ENCODE results near the gene GPR78. TPM values are rescaled to one million over a fixed set of nuclear protein-coding genes. Genes with fewer than 3 reads are reported as not detected.
"Not testable (repeated sequence)": the region's sequence is repeated elsewhere in the genome, so short reads cannot be mapped to it uniquely, and the experiment has no call there.

GPR78 gene
- total RNA-seq, 1 experiment from 2014 or later: 0.07 TPM

- no peak for DNase-seq (ENCODE audit: low read depth)
These were observed 36.0 kb downstream of the GPR78 start for GRCh38 chr4:8615921-8616787.

GRCh38 chr4:8616831-8617230 is 36.6 kb downstream of the GPR78 start:
- no peak for DNase-seq (ENCODE audit: low read depth)

GRCh38 chr4:8617486-8618040 is 37.4 kb downstream of the GPR78 start:
- no peak for DNase-seq (ENCODE audit: low read depth)

- DNase-seq (ENCODE audit: low read depth): no peak
These were observed 38.2 kb downstream of the GPR78 start for GRCh38 chr4:8618421-8618820.

GRCh38 chr4:8618961-8619720 is 38.9 kb downstream of the GPR78 start:
- no peak for DNase-seq (ENCODE audit: low read depth)

- not testable (repeated sequence) for DNase-seq (ENCODE audit: low read depth)
These were observed 40.9 kb downstream of the GPR78 start for GRCh38 chr4:8621135-8621534.

- not testable (repeated sequence) for DNase-seq (ENCODE audit: low read depth)
These were observed 44.5 kb downstream of the GPR78 start for GRCh38 chr4:8624601-8625272.

- DNase-seq (ENCODE audit: low read depth): not testable (repeated sequence)
These were observed 50.2 kb downstream of the GPR78 start for GRCh38 chr4:8630240-8630905.

- DNase-seq (ENCODE audit: low read depth): not testable (repeated sequence)
These were observed 51.7 kb downstream of the GPR78 start for GRCh38 chr4:8631896-8632295.

GRCh38 chr4:8634773-8635172 is 54.6 kb downstream of the GPR78 start:
- not testable (repeated sequence) for DNase-seq (ENCODE audit: low read depth)

- DNase-seq (ENCODE audit: low read depth): not testable (repeated sequence)
These were observed 55.8 kb downstream of the GPR78 start for GRCh38 chr4:8635897-8636554.

Other genes with a start within 250 kb of the GPR78 start
- 16.1 and 24.1 TPM in 2 replicates for gene ACOX3, start 139.7 kb upstream of the GPR78 start, total RNA-seq (2014; rRNA removed; shearing (Covaris generic))
- 5.3 and 8.7 TPM in 2 replicates for gene TRMT44, start 139.6 kb upstream of the GPR78 start, total RNA-seq (2014; rRNA removed; shearing (Covaris generic))
- 7.0 and 13.2 TPM in 2 replicates for gene CPZ, start 12.4 kb downstream of the GPR78 start, total RNA-seq (2014; rRNA removed; shearing (Covaris generic))

Data from M059J (cell line).